B cell (primary cell): ENCODE results near the gene STMN1. TPM values are rescaled to one million over a fixed set of nuclear protein-coding genes. Genes with fewer than 3 reads are reported as not detected.

Source experiments
- ATAC-seq: fragments of 200-7000 bp; cut with Tn5 transposase; one replicate; pipeline ENCODE4 v1.10.0; 2021; ENCODE audit warnings: low read depth, mild to moderate bottlenecking, moderate number of reproducible peaks, moderate library complexity
- CTCF ChIA-PET: fragments of 350-600 bp; sonication (Branson Sonifier 250); formaldehyde crosslinking; loops from one replicate; lab custom pipeline; 2021; ENCODE audit warnings: antibody characterized with exemption, inconsistent platforms; lab: Charles Lee
- POLR2A ChIA-PET: fragments of 350-600 bp; sonication (Branson Sonifier 250); formaldehyde crosslinking; loops from one replicate; lab custom pipeline; 2021; ENCODE audit warnings: antibody characterized with exemption; lab: Charles Lee
- DNase-seq: peaks from one replicate; pipeline ENCODE4 v3.0.0; 2013
- H2AFZ ChIP-seq: 2 replicates; pipeline ENCODE4 v1.6.1; 2012; ENCODE audit warnings: mild to moderate bottlenecking, low read depth, low read length; ENCODE audit not compliant: insufficient read depth, poor library complexity, severe bottlenecking
- H3K27ac ChIP-seq, 2 donors: 1 replicate in 1 of 2; 2 replicates in 1 of 2; pipeline ENCODE4 v1.5.1; 2012 to 2013; ENCODE audit warnings: low read length in 2 of 2, mild to moderate bottlenecking in 2 of 2, moderate library complexity in 1 of 2
- H3K27me3 ChIP-seq, 4 experiments: fragments of 200-600 bp in 1 of 4; sonication (generic) in 1 of 4; replicated peaks in 1 of 4; 1 replicate in 2 of 4; 2 replicates in 2 of 4; pipeline versions ENCODE4 v1.6.1 to v1.7.0; 2013 to 2016; ENCODE audit warnings: low read length in 3 of 4, mild to moderate bottlenecking in 2 of 4, mixed read lengths in 1 of 4, moderate library complexity in 1 of 4; ENCODE audit not compliant: insufficient read depth in 4 of 4, control insufficient read depth in 3 of 4; ENCODE audit errors: control extremely low read depth in 1 of 4
- H3K36me3 ChIP-seq, 2 experiments: replicated peaks in 1 of 2; 1 replicate in 1 of 2; 2 replicates in 1 of 2; pipeline versions ENCODE4 v1.6.1 to v1.7.1; 2013; ENCODE audit warnings: low read length in 1 of 2; ENCODE audit not compliant: insufficient read depth in 2 of 2, control insufficient read depth in 1 of 2; ENCODE audit errors: control extremely low read depth in 1 of 2, extremely low read depth in 1 of 2
- H3K4me1 ChIP-seq, 2 donors: fragments of 200-600 bp in 1 of 2; sonication (generic) in 1 of 2; 1 replicate in 1 of 2; 2 replicates in 1 of 2; pipeline versions ENCODE4 v1.5.1 to v1.6.1; 2013 to 2017; ENCODE audit warnings: low read length in 2 of 2; ENCODE audit not compliant: control insufficient read depth in 2 of 2, insufficient read depth in 2 of 2
- H3K4me2 ChIP-seq: replicated peaks from 2 replicates; pipeline ENCODE3; 2012; ENCODE audit warnings: mild to moderate bottlenecking, low read depth, low read length; ENCODE audit not compliant: poor library complexity, severe bottlenecking
- H3K4me3 ChIP-seq, 5 experiments: fragments of 200-600 bp in 1 of 5; sonication (generic) in 1 of 5; 1 replicate in 3 of 5; 2 replicates in 2 of 5; pipeline versions ENCODE4 v1.5.1 to v1.7.0; 2011 to 2016; ENCODE audit warnings: low read length in 4 of 5, mild to moderate bottlenecking in 4 of 5, low read depth in 2 of 5, control low read depth in 1 of 5, moderate library complexity in 1 of 5; ENCODE audit not compliant: insufficient read depth in 1 of 5; ENCODE audit errors: control extremely low read depth in 1 of 5, extremely low read depth in 1 of 5
- H3K79me2 ChIP-seq: fragments of 200-600 bp; sonication (generic); one replicate; pipeline ENCODE4 v1.6.0; 2016; ENCODE audit warnings: low read length; ENCODE audit not compliant: control insufficient read depth, insufficient read depth
- H3K9ac ChIP-seq: fragments of 200-600 bp; sonication (generic); 2 replicates; pipeline ENCODE4 v1.6.1; 2017; ENCODE audit warnings: mild to moderate bottlenecking, low read length, moderate library complexity
- H3K9me3 ChIP-seq, 3 donors: one replicate each; pipeline versions ENCODE4 v1.6.1 to v1.7.1; 2013; ENCODE audit warnings: low read length in 2 of 3; ENCODE audit not compliant: control insufficient read depth in 2 of 3, insufficient read depth in 1 of 3; ENCODE audit errors: control extremely low read depth in 1 of 3
- H4K20me1 ChIP-seq: 2 replicates; pipeline ENCODE4 v1.6.0; 2012; ENCODE audit warnings: mild to moderate bottlenecking, low read length; ENCODE audit not compliant: insufficient read depth, control insufficient read depth, poor library complexity, severe bottlenecking
- H3K27ac Mint-ChIP-seq: one replicate; pipeline ENCODE4 v1.8.0; 2021; ENCODE audit warnings: mixed read lengths
- H3K27me3 Mint-ChIP-seq: one replicate; pipeline ENCODE4 v1.8.0; 2021; ENCODE audit warnings: mixed read lengths
- H3K4me1 Mint-ChIP-seq: one replicate; pipeline ENCODE4 v1.8.0; 2021; ENCODE audit warnings: mixed read lengths
- H3K4me3 Mint-ChIP-seq: one replicate; pipeline ENCODE4 v1.8.0; 2021; ENCODE audit warnings: mixed read lengths
- H3K9me3 Mint-ChIP-seq: one replicate; pipeline ENCODE4 v1.8.0; 2022; ENCODE audit warnings: mixed read lengths; ENCODE audit not compliant: insufficient read depth
- EZH2 ChIP-seq: IDR thresholded peaks from 2 replicates; pipeline ENCODE4 v1.6.1; 2012; ENCODE audit warnings: borderline replicate concordance, low read depth, mild to moderate bottlenecking, moderate library complexity, low read length; ENCODE audit not compliant: insufficient read depth, poor library complexity, severe bottlenecking
- WGBS: methylation state at CpG from one replicate; pipeline ENCODE4 v1.1.5; 2013; ENCODE audit warnings: missing lambda C conversion rate; ENCODE audit not compliant: insufficient coverage; 5-methylcytosine and 5-hydroxymethylcytosine counted together
- intact Hi-C: fragments of 100-400 bp; cut with micrococcal nuclease; formaldehyde crosslinking; loops from one replicate; pipeline ENCODE4 v1.10.0; 2022
- polyA plus RNA-seq: library from polyadenylated mRNA; depleted of rRNA; stranded (reverse); fragments of >200 nt; gene quantifications from 2 replicates; pipeline ENCODE4 v1.2.3, GENCODE V29; 2012
- total RNA-seq, 2 donors: library from RNA; stranded (reverse); fragments of 120-200 nt in 1 of 2; gene quantifications; 1 replicate in 1 of 2; 2 replicates in 1 of 2; pipeline versions ENCODE4 v1.2.3 to v1.2.4, GENCODE V29; 2013 to 2022
- TF ChIP-seq, protein P1 (sequence below): fragments of 200-600 bp; IDR thresholded peaks from one replicate; pipeline ENCODE4 v1.8.0; 2022; ENCODE audit warnings: antibody characterized with exemption, mild to moderate bottlenecking

Gene STMN1
- total and polyA plus RNA-seq, 2 donors (not counting 1 experiment from before 2014, with no cell fraction given): 9.9 to 48.0 TPM

DNA sequence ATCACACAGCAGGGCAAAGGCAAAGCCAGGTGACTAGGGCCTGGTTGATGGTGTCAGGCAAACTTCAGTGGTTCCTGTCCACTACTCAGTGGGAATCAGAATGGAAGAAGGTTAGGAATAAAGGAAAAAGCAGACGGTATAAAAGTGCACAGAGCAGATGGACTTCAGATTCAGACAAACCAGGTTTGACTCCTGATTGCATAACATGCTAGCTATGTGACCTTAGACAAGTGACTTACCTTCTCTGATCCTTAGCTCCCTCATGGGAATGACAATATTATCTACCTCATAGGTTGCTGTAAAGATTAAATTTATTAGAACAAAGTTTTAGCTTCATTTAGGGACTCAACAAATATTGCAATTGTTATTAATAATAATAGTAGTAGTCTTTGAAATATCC is 35.6 kb downstream of the STMN1 start:
- Histone ChIP-seq H3K79me2 (no peaks in the 10 kb centered on the region), H3K27me3 (no peaks in the 10 kb centered on the region), H3K9ac (no peak overlapping the region), H3K36me3 (no peaks in the 10 kb centered on the region), H3K27ac (no peak overlapping the region), H3K4me3 (no peak overlapping the region), H4K20me1 (no peaks in the 10 kb centered on the region), H2AFZ (no peak overlapping the region), H3K9me3 (no peaks in the 10 kb centered on the region), H3K4me1 (peaks cover 21 to 34% of the 10 kb centered on the region in 2 donors), H3K4me2 (no peak overlapping the region)
- H3K4me3 Mint-ChIP-seq: no peak overlapping the region
- H3K4me1 Mint-ChIP-seq: peaks cover 17% of the 10 kb centered on the region
- no peak overlapping the region for H3K27ac Mint-ChIP-seq
- WGBS: 100% methylated on average over 1 of the region's 1 CpG
- H3K27me3 Mint-ChIP-seq: no peaks in the 10 kb centered on the region
- H3K9me3 Mint-ChIP-seq: no peaks in the 10 kb centered on the region
- TF ChIP-seq, protein P1, sequence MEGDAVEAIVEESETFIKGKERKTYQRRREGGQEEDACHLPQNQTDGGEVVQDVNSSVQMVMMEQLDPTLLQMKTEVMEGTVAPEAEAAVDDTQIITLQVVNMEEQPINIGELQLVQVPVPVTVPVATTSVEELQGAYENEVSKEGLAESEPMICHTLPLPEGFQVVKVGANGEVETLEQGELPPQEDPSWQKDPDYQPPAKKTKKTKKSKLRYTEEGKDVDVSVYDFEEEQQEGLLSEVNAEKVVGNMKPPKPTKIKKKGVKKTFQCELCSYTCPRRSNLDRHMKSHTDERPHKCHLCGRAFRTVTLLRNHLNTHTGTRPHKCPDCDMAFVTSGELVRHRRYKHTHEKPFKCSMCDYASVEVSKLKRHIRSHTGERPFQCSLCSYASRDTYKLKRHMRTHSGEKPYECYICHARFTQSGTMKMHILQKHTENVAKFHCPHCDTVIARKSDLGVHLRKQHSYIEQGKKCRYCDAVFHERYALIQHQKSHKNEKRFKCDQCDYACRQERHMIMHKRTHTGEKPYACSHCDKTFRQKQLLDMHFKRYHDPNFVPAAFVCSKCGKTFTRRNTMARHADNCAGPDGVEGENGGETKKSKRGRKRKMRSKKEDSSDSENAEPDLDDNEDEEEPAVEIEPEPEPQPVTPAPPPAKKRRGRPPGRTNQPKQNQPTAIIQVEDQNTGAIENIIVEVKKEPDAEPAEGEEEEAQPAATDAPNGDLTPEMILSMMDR: no peak
- no peak for TF ChIP-seq EZH2
- DNase-seq (no peak), ATAC-seq (no peak)
- POLR2A ChIA-PET: interaction anchor here (0.6 kb wide), 1 partner anchor 101 kb away, joined by 5 read pairs; no protein-coding TSS in a partner anchor
- intact Hi-C loops: no loop called here
- CTCF ChIA-PET: interaction anchor here (1.2 kb wide), 1 partner anchor 13 kb away, joined by 4 read pairs; no protein-coding TSS in a partner anchor

- ATAC-seq (no peak), DNase-seq (no peak)
- H3K79me2 ChIP-seq: no peaks in the 10 kb centered on the region
- H3K9ac ChIP-seq: no peak overlapping the region
- Mint-ChIP-seq H3K4me3 (no peak overlapping the region), H3K27ac (no peak overlapping the region), H3K9me3 (no peaks in the 10 kb centered on the region), H3K4me1 (peaks cover 16% of the 10 kb centered on the region), H3K27me3 (no peaks in the 10 kb centered on the region)
- H2AFZ ChIP-seq: no peak overlapping the region
- no peaks in the 10 kb centered on the region for H3K36me3 ChIP-seq
- H3K4me3 ChIP-seq: no peak overlapping the region
- no peaks in the 10 kb centered on the region for H4K20me1 ChIP-seq
- no peaks in the 10 kb centered on the region for H3K9me3 ChIP-seq
- ChIA-PET POLR2A (no interaction called here), CTCF (interaction anchor here (1.2 kb wide), 1 partner anchor 13 kb away, joined by 4 read pairs; no protein-coding TSS in a partner anchor)
- peaks cover 20 to 33% of the 10 kb centered on the region in 2 donors for H3K4me1 ChIP-seq
- TF ChIP-seq EZH2: no peak
- TF ChIP-seq, protein P1: no peak
- WGBS: 86% methylated on average over 2 of the region's 6 CpGs
- intact Hi-C loops: no loop called here
- H3K4me2 ChIP-seq: no peak overlapping the region
- H3K27ac ChIP-seq: no peak overlapping the region
- no peaks in the 10 kb centered on the region for H3K27me3 ChIP-seq
Measured at GRCh38 chr1:25869909-25870606, 36.2 kb downstream of the STMN1 start.
